Stimulated activated CD4-positive, alpha-beta T cell treated with anti-CD3 and anti-CD28 coated beads, Interleukin-2, amount 100 ng/mL, for 24 hours (primary cell): ENCODE results near the gene CCDC6.
"Not testable (repeated sequence)": the region's sequence is repeated elsewhere in the genome, so short reads cannot be mapped to it uniquely, and the experiment has no call there.

Experiments
- DNase-seq, 2 donors: peaks; one replicate each; pipeline ENCODE4 v3.0.0-alpha.2; 2020

Gene CCDC6

GRCh38 chr10:59805014-59805413 lies 101.3 kb downstream of the CCDC6 start:
- DNase-seq: peak in 1 of 2 donors; percentile 22

GRCh38 chr10:59804220-59804619 lies 102.1 kb downstream of the CCDC6 start:
- DNase-seq: no peak

GRCh38 chr10:59803714-59804113 lies 102.6 kb downstream of the CCDC6 start:
- DNase-seq: no peak

DNA sequence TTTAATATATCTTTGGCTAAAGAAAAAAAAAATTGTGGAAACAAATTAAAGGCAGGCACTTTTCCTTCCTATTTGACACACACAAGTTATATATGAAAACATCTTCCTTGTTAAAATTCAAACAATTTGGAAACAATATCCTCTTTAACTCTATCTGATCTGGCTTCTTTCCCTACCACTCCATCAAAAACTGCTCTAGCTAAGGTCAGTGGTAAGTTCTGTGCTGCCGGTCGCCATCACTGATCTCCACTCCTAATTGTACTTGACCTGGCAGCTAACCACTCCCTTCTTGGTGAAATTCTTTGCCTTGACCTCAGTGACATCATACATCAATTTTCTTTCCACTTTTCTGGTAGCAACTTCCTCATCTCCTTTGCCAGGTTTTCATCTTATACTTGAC lies 105.2 kb downstream of the CCDC6 start:
- DNase-seq: no peak

GRCh38 chr10:59799421-59799820 lies 106.9 kb downstream of the CCDC6 start:
- DNase-seq: no peak

DNA sequence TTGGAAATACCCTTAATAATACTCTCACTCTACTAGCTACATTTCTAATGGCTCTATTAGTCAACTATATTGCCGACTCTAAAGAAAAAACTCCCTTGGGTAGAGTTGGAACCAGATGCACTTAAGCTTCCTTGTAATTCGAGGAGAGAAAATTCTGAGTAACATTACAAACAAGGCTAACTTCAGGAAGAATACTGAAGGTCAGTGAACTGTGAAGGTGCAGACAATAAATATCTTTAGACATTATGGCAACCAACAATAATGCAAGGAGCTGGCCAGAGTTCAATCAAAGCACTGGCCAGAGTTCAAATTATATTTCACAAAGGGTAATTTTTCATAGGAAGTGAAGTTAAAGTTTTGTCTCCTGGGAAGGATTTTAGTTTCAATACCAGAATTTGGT lies 112.4 kb downstream of the CCDC6 start:
- DNase-seq: no peak

DNA sequence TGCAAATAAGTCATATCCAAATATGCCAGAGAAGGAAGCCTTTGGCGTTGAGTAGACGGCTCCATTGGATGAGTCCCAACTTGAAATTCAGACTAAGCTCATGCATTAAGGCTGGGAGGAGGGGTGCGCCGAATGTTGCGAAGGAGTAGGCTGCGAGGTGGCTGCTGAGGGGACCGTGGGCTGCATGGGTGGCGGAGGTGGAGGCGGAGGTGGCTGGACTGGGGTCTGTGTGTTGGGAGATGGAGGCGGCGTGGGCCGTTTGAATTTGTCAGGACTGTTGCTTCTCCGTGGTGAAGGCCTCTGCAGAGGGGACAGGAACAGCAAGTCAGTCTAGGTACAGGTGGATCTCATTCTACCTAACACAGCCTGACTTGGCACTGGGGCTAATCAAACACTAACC lies 113.5 kb downstream of the CCDC6 start:
- no peak for DNase-seq

DNA sequence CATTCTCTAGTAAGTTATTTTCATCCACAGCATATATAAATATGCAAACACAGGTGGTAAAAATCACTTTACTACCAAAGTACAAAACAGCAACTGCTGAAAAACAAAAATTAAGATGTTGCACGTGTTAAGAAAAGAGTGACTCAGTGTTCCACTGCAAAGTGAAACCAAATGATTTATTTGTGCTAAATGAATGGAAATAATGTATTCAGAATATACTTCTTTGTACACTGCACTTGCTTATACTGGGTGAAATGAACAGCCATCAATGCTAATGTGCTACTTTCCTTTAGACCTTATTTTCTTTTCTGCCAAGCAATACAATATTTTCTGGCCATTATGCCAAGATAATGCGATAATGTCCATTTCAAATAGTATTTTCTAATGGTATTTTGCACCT lies 114.8 kb downstream of the CCDC6 start:
- DNase-seq: no peak

GRCh38 chr10:59790080-59790479 lies 116.3 kb downstream of the CCDC6 start:
- DNase-seq: not testable (repeated sequence)

- not testable (repeated sequence) for DNase-seq
Observed at GRCh38 chr10:59788914-59789313, 117.4 kb downstream of the CCDC6 start.

GRCh38 chr10:59787032-59787431 lies 119.3 kb downstream of the CCDC6 start:
- not testable (repeated sequence) for DNase-seq

GRCh38 chr10:59785476-59785875 lies 120.9 kb downstream of the CCDC6 start:
- DNase-seq: not testable (repeated sequence)

DNA sequence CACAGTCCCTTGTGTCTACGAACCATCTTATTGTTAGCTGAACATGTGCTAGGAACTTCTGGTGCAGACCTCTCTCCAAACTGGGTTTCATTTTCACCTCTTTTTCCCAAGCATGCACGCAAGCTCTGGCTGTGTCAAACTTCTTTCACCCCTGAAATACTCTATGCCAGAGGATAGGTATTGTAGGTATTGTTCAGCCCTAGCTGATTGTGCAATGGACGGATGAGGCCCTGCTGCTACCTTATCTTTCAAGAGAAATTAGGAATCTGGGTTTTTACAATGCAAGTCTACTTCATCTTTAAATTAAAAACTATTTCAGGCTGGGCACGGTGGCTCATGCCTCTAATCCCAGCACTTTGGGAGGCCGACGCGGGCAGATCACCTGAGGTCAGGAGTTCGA lies 124.8 kb downstream of the CCDC6 start:
- DNase-seq: no peak

- DNase-seq: no peak
Observed at GRCh38 chr10:59779756-59780533, 126.4 kb downstream of the CCDC6 start.

- DNase-seq: no peak
Observed at GRCh38 chr10:59774451-59774850, 131.9 kb downstream of the CCDC6 start.

GRCh38 chr10:59773088-59773487 lies 133.3 kb downstream of the CCDC6 start:
- DNase-seq: no peak

- DNase-seq: no peak
Observed at GRCh38 chr10:59771162-59771807, 135.1 kb downstream of the CCDC6 start.

GRCh38 chr10:59770689-59771088 lies 135.7 kb downstream of the CCDC6 start:
- DNase-seq: no peak

DNA sequence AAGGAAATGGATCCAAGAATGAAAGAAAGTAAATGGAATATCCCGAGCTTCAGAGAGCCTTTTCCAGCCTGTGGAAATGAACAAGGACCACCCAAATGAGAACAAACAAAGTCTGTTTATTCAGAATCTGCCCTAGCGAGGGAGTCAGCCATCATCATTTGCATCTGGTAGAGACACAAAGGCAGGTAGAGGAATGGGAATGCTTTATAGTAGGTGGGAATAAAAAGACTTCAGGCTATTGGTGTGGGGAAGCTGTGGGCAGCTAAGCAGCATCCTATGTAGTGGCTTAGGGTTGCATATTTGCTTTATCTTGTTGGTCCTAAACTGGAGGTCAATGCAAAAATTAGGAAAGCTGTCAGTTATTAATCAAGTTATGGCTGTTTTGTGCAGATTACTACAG lies 143.9 kb downstream of the CCDC6 start:
- no peak for DNase-seq

- DNase-seq: no peak
Observed at GRCh38 chr10:59757966-59758365, 148.4 kb downstream of the CCDC6 start.

- DNase-seq: no peak
Observed at GRCh38 chr10:59754951-59755350, 151.4 kb downstream of the CCDC6 start.

- no peak for DNase-seq
Observed at GRCh38 chr10:59753267-59753666, 153.1 kb downstream of the CCDC6 start, which contains the start of gene MRLN. MRLN (minus strand) TSS chr10:59753455.

DNA sequence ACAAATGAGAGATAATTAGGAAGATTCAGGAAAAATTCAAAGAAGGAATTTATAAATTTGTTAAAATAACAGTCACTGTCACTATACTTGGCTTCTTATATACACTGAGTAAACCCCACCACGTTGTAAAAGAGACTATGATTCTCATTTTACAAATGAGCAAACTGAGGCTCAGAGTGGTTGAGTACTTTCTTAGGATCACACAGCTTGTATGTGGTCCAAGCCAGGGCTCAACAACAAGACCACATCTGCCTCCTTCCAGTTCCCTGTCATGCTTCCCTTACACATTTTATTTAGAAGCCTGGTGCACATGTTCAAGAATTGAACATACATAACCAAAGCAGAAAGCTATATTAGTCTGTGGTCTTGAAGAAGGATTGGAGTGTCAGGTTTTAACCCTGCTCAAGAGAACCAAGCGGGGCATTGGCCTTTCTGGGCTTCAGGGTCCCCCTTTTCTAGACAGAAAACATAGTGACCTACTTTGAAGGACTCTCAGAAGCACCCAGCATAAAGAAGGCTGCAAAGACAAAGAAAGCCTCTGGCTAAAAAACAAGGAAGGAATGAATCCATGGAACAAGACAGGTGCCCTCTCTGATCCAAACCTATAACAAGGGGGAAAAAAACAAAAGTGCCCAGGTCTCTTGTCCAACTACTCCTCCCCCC lies 153.9 kb downstream of the CCDC6 start:
- DNase-seq: no peak
